ENCODE measurements around the gene FHIT.
A peak's percentile ranks its signal among the peaks of the same experiment; 100 is the strongest.

FHIT gene

DNA sequence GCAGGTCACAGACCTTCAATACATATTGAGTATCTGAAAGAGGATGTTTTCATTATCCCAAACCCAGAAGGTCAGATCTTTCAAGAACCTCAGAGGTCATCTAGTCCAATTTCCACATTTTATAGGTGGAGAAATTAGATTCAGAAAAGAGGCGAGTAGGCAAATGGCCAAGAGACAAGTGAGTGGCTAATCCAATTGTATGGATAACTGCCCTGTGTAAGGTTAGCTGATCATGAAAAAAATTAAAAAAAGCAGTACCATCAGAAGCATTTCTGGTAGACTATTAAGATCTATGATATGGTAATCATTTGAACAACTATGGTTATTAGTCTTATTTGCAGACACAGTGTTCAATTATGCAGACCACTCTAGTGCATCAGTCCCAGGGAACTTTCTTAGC is 1540.7 kb downstream of the FHIT start:
- DNase-seq (ENCODE audit: low spot score): no peak

DNA sequence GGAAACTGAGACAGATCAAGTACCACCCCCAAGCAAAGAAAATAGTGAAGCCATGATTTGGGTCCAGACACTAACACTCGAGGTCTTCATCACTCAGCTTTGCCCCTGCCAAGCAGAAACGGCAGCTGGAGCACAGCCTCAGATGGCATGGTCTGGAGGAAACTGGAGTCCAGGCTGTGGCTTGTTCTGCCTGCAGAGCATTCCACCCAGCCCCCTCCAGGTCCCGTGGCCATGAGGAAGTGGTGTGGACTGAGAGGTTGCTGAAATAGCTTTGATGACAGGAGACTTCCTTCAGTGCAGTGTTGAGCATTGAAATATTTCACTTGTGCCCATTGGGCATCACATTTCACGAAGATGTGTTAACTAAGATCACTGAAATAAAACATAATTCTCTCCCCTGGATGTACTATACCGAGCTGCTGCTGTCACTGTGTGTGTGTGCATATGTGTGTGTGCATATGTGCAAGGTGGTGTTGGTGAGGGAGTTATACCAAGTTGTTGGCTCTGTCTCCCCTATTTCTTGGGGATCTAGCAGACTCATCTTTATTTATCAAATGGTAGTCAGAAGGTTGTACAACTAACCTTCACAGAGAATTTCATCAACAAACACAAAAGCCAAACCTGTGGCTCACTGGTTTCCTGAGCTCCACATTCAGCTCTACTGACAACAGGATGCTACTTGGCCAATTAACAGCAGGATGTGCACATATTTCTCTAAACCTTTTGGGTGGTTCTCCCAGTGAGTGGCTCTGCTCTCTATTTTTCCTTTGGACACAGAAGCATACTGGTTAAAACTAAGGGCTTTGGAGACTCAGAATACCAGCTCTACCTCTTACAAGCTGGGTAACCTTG is 1541.3 kb downstream of the FHIT start:
- DNase-seq (ENCODE audit: low spot score): peak; percentile 3

DNA sequence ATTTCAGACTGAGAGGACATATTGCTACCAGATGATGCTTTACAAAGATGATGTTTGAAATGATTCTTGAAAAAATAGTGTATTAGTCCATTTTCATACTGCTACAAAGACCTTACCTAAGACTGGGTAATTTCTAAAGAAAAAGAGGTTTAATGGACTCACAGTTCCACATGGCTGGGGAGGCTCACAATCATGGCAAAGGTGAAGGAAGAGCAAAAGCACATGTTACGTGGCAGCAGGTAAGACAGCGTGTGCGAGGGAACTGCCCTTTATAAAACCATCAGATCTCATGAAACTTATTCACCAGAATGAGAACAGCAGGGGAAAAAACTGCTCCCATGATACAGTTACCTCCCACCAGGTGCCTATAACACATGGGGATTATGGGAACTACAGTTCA is 1543.0 kb downstream of the FHIT start:
- no peak for DNase-seq (ENCODE audit: low spot score)

DNA sequence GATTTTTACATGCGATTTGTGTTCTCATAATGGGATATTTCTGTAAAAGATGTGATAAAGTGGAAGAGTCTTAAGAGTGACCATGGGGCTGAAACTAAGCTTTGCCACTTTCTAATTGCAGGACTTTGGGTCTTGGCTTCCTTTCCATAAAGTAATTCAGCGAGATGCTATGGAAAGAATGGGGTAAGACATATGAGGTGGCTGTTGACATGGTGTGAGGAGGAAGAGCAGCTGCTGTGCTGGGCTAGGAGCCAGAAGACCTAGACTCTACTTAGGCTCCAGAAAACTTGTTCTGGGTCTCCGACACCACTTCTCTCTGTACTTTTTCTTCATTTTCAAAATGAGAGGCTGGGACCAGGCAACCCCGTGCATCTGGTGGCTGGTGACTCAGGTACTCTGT is 1547.0 kb downstream of the FHIT start:
- no peak for DNase-seq (ENCODE audit: low spot score)

DNA sequence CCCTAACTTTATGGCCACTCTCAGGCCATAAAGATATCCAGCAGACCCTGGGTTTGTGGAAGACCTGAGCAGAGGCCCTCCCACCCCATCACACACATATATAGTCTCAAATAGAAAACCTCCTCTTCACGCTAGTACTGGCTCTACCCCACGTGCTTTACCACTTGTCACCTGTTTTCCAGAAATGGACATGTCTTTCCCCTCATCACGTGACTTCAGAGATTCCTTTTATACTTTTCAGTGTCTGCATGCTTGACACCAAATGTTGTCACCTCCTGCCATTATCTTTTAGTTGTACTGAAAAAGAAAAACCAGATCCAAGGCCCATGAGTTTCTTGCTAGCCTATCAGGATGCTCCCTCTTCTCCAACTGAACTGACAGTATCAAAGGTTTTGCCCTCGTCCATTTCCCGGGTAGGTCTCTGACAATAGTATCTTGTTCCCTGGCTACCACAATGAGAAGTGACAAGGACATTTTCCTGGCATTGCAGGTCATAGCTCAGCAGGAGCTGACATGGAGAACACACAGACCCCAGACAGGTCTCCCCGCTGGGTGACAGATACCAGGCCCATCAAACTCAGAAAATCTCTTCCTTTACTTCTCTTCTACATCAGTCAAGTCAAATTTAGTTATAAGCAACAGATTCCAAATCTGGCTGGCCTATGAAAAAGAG is 1551.5 kb downstream of the FHIT start:
- DNase-seq (ENCODE audit: low spot score): no peak

Measured in CD4-positive, alpha-beta T cell treated with Interleukin-2 at 100 ng/mL for 4 hours (primary cell).